Activated naive CD4-positive, alpha-beta T cell treated with Interleukin-2 at 50 U/mL for 16 hours (primary cell): ENCODE data around the gene GPR68.
"Not testable (repeated sequence)": the region's sequence is repeated elsewhere in the genome, so short reads cannot be mapped to it uniquely, and the experiment has no call there.

Experiments
- DNase-seq: peaks from one replicate; pipeline ENCODE4 v3.0.0-alpha.2; 2020

GPR68 gene

DNA sequence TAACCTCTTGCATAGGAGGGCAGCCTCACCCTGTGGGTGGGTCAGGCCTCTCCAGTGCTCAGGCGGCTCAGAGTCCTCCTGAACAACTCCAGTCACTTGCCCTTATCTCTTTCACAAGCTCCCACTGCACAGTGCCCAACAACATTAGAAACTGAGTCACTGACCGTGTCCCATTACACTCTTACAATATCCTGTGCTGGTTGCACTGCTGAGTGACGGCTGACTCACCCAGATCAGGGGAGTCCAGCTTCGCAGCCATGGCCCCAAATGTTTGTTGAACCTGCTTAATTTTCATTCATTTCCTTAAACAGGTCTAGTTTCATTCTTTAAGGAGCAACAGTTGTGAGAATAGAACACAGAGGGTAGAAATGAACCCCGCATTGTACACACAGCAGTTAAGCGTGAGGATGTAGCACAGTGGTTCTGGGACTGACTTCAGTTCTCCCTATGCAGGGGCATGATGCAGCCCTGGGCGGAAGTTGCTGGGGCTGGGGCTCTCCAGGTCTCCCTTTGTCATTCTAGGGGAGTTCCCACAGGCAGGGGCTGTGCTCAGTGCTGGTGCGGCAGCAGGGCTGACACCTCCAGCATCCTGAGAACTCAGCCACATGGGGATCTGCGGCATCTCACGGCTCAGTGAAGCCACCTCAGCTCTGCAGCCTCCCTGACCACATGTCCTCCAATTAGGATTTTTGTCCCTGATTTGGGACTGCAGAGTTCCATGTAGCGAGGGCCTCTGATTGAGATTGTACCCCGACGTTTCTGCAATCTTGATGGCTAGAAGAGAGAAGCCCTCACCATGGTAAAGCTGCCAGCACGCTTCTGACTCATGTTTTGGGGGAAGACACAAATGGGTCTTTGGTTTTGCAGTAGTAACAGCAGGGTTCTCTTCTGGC lies 16.1 kb downstream of the GPR68 start:
- peak; percentile 89 for DNase-seq

DNA sequence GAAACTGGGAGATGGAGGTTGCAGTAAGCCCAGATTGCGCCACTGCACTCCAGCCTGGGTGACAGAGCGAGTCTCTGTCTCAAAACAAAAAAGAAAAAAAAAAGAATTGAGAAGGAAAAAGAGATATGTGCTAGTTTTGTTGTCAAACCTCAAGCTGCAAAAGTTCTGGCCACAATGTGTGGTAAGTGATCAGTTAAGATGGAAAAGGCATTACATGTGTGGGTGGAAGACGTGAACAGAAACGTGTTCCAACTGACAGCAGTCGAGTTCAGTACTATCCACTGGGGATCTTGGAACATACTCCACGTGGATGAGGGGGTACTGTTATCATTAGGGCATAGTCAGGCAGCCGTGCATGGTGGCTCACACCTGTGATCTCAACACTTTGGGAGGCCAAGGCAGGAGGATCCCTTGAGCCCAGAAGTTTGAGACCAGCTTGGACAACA lies 17.3 kb downstream of the GPR68 start:
- peak; percentile 24 for DNase-seq

DNA sequence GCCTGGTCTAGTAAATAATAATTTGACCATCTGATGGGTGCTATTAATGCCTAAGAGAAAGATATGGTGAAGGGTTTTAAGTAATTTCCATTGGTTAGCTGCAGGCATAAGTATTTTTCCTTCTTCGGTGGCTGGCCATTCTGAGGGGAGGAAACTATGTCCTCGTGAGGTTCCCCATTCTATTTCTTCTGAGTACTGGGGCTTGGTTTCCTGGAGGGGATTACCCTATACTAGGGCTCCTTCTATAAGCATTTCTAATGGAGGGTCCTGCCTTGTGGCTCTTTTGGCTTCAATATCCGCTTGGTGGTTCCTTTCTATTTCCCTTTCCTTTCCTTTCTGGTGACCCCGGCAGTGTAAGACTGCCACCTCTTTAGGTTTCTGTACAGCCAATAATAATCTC lies 18.1 kb downstream of the GPR68 start:
- not testable (repeated sequence) for DNase-seq

DNA sequence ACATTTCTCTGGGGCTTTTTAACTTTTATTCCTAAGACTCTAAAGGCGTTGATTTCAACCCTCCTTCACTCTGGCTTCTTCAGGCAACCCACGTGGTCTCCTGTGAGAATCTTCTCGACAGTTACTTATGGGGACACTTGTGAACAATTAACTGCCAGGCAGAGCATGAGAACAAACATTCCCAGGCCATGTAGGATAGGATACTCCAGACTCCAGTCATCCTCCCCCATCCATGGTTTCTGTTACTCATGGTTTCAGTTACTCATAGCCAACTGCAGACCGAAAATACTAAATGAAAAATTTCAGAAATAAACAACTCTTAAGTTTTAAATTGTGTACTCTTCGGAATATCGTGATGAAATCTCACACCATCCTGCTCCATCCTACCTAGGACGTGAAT lies 19.5 kb downstream of the GPR68 start:
- DNase-seq, result no peak

DNA sequence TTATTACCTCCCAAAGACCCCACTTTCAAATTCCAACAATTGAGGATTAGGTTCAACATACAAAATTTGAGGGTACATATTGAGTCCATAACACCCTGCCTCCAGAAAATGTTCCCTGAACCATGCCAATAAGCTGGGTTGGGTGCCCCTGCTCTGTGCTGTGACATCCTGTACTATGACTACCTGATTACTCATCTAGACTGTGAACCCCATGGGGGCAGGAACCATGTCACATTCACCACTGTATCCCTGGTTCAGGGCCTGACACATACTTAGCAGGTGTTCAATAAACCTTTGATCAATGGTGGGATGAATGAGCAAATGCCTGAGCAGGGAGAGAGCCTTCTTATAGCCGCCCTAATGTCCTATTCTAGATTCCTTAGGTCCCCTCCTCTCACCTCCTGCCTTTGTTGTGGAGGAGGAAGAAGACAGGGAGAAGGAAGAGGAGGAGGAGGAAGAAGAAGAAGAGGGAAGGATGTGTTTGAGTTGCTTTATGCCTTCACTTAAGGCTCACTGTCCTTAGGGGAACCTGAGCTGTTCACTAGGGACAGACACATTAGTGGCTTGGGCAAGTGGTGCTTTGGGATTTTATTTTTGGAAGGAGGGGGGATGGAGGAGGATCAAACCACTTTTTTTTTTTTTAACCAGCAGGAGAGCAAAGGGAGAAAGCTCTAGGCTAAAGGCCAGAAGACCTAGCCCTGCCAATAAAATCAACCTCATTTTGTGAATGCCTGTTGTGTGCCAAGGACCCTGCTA lies 21.3 kb downstream of the GPR68 start:
- DNase-seq, result peak; percentile 32

DNA sequence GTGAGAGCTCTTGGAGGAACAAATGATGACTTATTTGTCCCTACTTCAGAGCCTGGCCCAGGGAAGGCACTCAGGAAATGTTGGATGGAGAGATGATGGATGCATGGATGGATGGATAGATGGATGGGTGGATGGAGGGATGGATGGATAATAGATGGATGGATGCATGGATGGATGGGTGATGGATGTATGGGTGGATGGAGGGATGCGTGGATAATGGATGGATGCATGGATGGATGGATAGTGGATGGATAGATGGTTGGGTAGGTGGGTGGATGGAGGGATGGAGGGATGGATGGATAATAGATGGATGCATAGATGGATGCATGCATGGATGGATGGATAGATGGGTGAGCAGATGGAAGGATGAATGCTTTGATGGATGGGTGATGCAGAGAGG lies 23.2 kb downstream of the GPR68 start:
- DNase-seq, result no peak

DNA sequence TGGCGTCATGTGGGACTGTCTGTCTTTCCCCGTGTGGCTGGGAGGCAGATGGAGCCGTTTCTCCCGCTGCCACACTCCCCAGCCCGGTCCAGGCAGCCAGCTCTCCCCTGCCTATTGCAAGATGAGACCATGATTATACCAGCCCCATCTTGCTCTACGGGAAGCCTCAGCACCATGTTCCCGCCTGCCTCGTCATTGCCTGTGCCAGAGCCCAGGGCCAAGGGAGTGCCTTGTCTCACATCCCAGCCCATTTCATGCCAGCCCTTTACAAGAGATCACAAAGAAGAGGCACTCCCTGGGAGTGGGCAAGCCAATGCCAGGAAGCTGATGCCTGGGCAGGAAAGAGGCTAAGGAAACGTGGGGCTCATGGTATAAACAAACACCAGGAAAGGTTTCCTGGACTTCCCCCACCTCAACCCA lies 23.9 kb downstream of the GPR68 start:
- no peak for DNase-seq

DNA sequence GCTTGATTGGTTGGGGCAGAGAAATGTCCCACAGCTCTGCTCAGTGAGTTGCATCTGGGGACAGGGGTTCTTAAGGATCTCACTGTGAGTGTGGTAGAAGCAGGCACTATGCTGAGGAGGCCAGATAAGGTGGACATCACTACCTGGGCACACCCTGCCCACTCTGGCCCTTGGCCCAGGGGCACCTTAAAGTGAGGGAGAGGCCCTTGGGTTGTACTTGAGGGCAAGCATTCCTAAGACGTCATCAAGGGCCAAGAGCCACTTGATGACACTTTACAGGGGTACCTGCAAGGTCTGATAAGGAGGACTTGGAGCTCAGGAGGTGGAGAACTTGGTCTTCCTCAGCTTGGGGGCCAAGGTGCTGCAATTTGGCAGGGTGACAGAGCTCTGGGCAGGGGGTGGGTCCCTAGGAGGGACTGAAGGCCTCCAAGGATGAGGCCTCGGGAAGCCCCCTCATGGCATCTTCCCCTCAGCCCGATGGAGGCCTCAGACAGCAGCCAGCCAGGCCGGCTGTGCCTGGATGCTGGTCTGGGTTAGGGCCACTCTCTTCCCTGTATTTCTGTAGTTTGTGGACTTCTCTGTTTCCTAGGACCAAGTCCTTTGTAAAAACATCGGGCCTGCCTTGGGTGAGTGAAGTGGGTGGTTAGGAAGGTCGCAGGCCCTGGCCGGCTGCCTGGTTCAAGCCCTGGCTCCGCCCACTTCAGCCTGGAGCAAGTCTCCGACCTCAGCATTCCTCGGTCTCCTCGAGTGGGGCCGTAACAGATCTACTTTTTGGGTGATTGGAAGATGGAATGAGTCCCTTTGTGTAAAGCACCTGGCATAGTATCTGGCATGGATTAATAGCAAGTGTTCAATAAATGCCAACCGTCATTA lies 24.8 kb downstream of the GPR68 start:
- no peak for DNase-seq

DNA sequence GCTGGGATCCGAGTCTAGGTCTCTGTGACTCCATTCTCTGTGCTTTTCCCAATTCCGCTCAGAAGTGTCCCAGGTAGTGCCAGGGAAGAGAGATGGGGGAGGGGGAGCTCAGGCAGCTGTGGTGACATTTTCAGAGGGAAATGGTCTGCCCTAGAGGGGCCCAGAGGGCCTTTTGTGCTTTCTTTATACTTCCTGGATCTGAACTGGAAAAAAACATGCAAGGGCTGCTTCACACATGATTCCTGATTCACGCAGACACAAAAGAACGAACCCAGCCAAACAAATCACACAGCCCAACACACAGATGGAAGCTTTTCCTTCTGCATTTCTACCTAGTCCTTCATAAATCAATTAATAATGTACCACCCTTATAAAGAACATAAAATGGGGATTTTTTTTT lies 26.5 kb downstream of the GPR68 start:
- no peak for DNase-seq

DNA sequence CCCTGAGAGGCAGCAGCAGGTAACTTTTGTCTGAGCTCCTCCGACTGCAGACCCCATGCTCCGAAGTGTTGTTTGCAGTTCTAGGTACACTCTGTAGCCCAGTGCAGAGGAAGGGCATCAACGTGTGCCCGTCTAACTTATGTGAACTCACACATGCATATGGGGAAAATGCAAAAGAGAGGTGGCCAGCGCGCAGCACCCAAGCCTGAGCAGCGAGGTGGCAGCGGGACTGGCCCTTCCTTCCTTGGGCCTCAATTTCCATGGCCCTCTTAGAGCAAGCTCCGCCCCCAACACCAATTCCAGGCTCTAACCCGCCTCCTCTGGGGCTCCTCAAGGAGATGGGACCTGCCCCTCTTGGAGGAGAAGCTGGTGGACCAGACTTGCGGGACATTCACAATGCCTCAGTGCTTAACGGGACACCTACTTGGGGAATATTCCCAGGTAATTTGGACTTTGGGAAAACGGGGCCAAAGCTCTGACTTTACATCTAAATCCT lies 27.7 kb downstream of the GPR68 start:
- no peak for DNase-seq

DNA sequence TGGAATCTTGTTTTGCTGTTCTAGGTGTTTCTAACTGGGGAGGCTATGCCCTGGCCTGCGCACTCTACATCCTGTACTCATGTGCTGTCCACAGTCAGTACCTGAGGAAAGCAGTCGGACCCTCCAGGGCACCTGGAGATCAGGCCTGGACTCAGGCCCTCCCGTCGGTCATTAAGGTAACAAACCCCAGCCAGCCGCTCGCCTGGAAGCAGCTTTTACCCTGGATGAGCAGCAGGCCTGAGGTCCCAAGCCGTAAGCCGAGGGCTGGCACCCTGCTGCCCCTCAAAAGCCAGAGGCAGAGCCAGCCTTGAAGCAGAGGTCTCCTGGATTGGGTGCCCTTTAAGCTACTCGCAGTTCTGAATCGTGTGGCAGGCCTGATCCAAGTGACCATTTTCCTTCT lies 29.1 kb downstream of the GPR68 start:
- DNase-seq, result no peak

DNA sequence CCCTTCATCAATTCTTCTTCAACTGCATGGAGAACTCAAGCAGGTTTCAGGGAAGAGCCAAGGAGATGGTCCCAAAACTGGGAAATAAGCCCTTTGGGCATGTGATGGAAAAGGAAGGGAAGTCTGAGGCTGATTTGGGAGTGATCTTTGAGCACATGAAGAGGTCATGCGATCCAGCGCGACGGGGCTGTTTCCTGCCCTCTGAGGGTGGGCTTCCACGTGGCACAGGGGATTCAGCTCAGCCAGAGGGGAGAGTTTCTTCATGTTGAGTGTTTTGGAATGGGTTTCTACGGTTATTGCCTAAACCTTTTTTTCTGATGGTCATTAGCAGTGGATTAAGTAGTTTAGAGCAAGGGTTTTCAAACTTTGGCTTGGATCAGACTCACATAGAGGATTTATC lies 30.2 kb downstream of the GPR68 start:
- no peak for DNase-seq

DNA sequence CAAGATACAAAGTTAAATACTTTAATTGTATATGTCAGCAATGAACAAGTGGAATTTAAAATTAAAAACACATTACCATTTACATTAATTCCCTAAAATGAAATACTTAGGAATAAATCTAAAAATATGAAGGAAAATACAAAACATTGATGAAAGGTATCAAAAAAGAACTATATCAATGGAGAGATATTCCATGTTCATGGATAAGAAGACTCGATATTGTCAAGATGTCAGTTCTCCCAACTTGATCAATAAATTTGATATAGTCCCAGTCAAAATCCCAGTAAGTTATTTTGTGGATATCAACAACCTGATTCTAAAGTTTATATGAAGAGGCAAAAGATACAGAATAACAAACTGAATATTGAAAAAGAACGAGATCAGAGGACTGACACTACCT lies 33.5 kb downstream of the GPR68 start:
- DNase-seq, result no peak

DNA sequence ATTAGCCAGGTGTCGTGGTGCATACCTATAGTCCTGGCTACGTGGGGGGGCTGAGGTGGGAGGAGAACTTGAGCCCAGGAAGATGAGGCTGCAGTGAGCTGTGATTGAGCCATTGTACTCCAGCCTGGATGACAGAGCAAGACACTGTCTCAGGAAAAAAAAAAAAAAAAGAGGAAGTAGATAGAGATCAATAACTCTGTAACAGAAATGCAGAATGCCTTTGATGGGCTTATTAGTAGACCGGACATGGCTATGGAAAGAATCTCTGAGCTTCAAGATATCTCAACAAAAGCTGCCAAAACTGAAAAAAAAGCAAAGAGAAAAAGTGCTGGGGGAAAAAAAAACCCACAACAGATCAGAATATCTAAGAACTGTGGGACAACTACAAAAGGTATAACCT lies 37.5 kb downstream of the GPR68 start:
- DNase-seq, result no peak

DNA sequence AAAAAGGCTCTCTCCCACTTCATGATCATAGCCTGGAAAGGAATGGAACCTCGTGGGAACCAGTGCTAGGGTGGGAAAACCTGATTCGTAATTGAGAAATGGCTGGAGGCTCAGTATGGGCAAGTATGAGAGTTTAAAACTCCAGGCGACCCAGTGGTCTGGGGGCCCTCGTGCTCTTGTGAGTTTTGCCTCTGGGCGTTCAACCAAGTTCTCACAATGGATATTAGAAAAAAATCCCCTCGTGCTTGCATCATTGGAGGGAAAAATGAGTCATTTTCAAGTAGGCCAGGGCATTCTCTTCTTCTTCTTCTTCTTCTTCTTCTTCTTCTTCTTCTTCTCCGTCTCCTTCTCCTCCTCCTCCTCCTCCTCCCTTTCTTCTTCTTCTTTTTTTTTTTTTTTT lies 39.0 kb downstream of the GPR68 start:
- no peak for DNase-seq

DNA sequence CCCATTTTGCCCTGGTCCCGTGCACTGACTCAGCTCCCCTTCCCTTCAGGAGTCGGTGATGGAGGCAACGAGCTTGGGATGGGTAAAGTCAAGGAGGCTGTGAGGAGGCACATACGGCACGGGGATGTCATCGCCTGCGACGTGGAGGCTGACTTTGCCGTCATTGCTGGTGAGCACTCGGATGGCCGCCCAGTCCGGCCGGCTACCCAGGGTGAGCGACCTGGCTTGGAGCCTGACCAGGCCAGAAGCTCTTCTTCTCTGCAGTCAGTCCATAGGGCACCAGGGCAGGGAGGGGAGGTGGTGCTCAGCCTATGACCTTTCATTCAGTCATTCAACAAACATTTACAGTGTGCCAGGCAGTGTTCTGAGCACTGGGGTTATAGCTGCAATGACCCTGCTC lies 39.8 kb downstream of the GPR68 start:
- DNase-seq, result no peak

DNA sequence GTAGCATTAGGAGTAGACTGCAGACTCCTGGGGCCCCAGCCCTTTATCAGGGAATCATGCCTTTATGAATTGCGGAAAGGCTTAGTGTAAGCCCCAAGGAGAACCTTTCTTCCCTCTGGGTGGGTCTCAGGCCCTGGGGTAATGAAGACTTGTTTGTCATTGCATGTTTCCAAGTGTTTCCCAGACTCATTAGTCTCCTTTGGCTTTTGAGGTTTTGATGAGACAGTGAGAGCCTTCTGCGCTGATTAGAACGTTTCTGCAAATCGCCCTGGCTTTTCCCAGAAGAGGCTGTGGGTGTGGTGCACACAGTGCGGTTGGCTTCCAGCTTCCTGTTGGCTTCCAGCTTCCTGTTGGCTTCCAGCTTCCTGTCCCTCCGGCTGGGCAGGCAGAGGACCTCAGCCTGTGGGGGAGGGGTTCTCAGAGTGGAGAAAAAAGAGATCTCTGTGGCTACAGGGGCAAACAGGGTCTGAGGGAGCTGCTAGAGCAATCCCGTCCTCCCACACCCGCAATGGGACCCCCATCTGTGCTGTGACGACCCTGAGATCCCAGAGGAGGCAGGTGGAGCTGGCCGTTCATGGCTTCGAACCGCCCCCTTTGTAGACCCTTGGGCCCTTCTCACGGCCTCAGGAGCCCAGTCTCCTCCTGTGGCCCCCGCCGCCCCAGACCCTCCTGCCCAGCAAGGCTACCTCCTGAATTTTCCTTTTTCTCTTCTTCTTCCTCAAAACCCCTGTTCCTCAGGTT lies 42.1 kb downstream of the GPR68 start:
- DNase-seq, result no peak

DNA sequence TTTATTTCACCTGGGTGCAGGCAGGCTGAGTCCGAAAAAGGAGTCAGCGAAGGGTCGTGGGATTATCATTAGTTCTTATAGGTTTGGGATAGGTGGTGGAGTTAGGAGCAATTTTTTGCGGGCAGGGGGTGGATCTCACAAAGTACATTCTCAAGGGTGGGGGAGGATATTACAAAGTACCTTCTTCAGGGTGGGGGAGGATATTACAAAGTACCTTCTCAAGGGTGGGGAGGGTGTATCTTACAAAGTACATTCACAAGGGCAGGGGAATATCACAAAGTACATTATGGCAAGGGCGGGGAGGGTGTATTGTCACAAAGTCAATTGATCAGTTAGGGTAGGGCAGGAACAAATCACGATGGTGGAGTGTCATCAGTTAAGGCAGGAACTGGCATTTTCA lies 43.7 kb downstream of the GPR68 start:
- DNase-seq, result not testable (repeated sequence)

DNA sequence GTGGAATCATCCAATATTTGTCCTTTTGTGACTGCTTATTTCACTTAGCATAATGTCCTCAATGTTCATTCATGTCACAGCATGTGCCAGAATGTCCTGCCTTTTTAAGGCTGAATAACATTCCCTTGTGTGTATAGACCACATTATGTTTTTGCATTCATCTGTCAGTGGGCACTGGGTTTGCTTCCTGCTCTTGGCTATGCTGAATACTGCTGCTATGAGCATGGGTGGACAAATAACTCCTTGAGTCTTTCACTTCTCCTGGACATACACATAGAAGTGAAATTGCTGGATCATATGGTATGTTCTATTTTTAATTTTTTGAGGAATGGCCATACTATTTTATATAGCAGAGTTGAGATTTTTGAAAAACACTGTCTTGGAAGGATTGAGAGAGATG lies 46.9 kb downstream of the GPR68 start:
- no peak for DNase-seq

DNA sequence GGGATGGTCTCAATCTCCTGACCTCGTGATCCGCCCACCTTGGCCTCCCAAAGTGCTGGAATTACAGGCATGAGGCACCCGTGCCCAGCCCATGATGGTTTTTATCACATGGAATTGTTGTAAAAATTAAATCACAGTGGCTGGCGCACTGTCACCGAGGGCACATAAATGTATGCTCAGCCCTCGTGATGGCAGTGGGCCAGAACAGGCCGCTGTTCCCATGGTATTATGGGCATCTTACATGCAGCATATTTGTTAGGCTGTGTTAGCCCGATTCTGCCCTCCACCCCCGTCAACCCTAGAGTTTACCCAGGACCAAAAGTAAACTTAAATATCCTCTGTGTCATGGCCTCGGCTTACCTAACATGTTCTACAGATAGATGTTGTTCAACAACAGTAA lies 48.6 kb downstream of the GPR68 start:
- DNase-seq, result no peak

DNA sequence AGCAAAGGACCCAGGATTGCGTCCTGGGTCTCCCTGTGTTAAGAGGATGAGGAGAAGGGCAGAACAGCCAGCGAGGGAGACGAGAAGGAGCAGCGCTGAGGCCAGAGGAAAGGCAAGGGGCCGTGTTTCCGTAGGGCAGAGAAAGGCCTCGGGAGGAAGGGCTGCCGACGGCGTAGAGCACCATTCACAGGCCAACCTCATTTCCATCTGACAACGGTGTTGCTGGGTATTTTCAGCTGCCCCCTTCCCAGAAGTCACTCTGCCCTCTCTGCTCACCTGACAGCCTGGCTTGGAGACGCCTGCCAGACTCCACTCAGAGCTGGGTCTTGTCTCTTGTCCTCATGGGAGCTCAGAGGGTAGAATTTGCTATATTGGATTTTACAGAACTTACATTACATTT lies 51.4 kb downstream of the GPR68 start:
- DNase-seq, result no peak

DNA sequence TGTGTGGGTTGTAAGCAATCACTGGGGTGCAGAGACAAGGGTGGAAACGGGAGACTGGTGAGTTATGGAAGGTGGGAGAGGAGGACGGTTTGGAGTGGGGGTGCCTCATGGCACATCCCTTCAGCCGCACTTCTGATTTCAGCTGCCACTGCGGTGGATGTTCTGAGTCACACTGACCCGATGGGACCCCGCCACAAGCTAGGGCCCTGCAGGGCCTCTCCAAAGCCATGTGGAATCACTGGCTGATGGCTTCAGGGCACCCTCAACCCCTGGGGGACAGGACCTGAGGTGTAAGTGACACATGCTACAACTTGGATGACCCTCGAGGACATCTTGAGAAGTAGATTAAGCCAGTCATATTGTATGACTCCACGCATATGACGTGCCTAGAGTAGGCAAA lies 53.7 kb downstream of the GPR68 start:
- DNase-seq, result no peak
